ENCODE data around the gene TLL1.

GRCh38 chr4:166019441-166020220 is 146.6 kb downstream of the TLL1 start:
- TF ChIP-seq POLR2A (IDR thresholded peaks at IDR 0.05) (no peak), CTCF (IDR thresholded peaks at IDR 0.05) (no peak)
